NCI-H1694 treated with DMSO at 0.1 percent for 48 hours (cell line): ENCODE results near the gene ZNF277.
"Not testable (repeated sequence)": the region's sequence is repeated elsewhere in the genome, so short reads cannot be mapped to it uniquely, and the experiment has no call there.

Experiments
- DNase-seq: peaks from one replicate; lab custom pipeline; 2025; lab: John Stamatoyannopoulos, UW

ZNF277 gene

GRCh38 chr7:112293416-112293815, 86.9 kb downstream of the ZNF277 start:
- no peak for DNase-seq

GRCh38 chr7:112296432-112296831, 89.9 kb downstream of the ZNF277 start:
- DNase-seq = no peak

GRCh38 chr7:112297681-112298080, 91.2 kb downstream of the ZNF277 start:
- DNase-seq = no peak

GRCh38 chr7:112298543-112299100, 92.1 kb downstream of the ZNF277 start:
- DNase-seq = no peak

GRCh38 chr7:112300072-112300471, 93.6 kb downstream of the ZNF277 start:
- no peak for DNase-seq

GRCh38 chr7:112300831-112301407, 94.4 kb downstream of the ZNF277 start:
- DNase-seq = no peak

- no peak for DNase-seq
These were observed 96.1 kb downstream of the ZNF277 start for GRCh38 chr7:112302566-112302965.

GRCh38 chr7:112306903-112307302, 100.4 kb downstream of the ZNF277 start:
- DNase-seq = no peak

GRCh38 chr7:112307506-112307905, 101.0 kb downstream of the ZNF277 start:
- no peak for DNase-seq

- no peak for DNase-seq
These were observed 102.5 kb downstream of the ZNF277 start for GRCh38 chr7:112308974-112309373.

- not testable (repeated sequence) for DNase-seq
These were observed 110.3 kb downstream of the ZNF277 start for GRCh38 chr7:112316803-112317202.

- no peak for DNase-seq
These were observed 115.6 kb downstream of the ZNF277 start for GRCh38 chr7:112322070-112322469.

- no peak for DNase-seq
These were observed 121.1 kb downstream of the ZNF277 start for GRCh38 chr7:112327566-112327965.

- DNase-seq = no peak
These were observed 125.0 kb downstream of the ZNF277 start for GRCh38 chr7:112331492-112331891.

- DNase-seq = no peak
These were observed 127.9 kb downstream of the ZNF277 start for GRCh38 chr7:112334366-112334765.

- DNase-seq = no peak
These were observed 129.8 kb downstream of the ZNF277 start for GRCh38 chr7:112336261-112336660.

- DNase-seq = no peak
These were observed 130.6 kb downstream of the ZNF277 start for GRCh38 chr7:112336936-112337576.

- DNase-seq = no peak
These were observed 131.4 kb downstream of the ZNF277 start for GRCh38 chr7:112337892-112338291.

GRCh38 chr7:112338786-112339185, 132.3 kb downstream of the ZNF277 start:
- no peak for DNase-seq

GRCh38 chr7:112341464-112341863, 135.0 kb downstream of the ZNF277 start:
- DNase-seq = no peak

- no peak for DNase-seq
These were observed 140.0 kb downstream of the ZNF277 start for GRCh38 chr7:112346381-112347060.

GRCh38 chr7:112347088-112347487, 140.6 kb downstream of the ZNF277 start:
- no peak for DNase-seq

GRCh38 chr7:112350585-112350984, 144.1 kb downstream of the ZNF277 start:
- DNase-seq = no peak
